Left ventricle myocardium inferior (tissue), 1 donor: ENCODE results near the gene MEPCE. TPM values are rescaled to one million over a fixed set of nuclear protein-coding genes. Genes with fewer than 3 reads are reported as not detected.

Source experiments
- DNase-seq: peaks from one replicate; pipeline ENCODE4 v3.0.0-alpha.2; 2020
- H3K27ac ChIP-seq: fragments of 200-600 bp; replicated peaks from 2 replicates; pipeline ENCODE4 v1.8.0; 2021
- H3K27me3 ChIP-seq: fragments of 200-600 bp; 2 replicates; pipeline ENCODE4 v1.8.0; 2021; ENCODE audit warnings: low read depth
- H3K36me3 ChIP-seq: fragments of 200-600 bp; 2 replicates; pipeline ENCODE4 v1.8.0; 2021
- H3K4me1 ChIP-seq: fragments of 200-600 bp; 2 replicates; pipeline ENCODE4 v1.8.0; 2021
- H3K4me3 ChIP-seq: fragments of 200-600 bp; 2 replicates; pipeline ENCODE4 v1.8.0; 2021; ENCODE audit warnings: mild to moderate bottlenecking, moderate library complexity
- H3K9me3 ChIP-seq: fragments of 200-600 bp; replicated peaks from 2 replicates; pipeline ENCODE4 v1.8.0; 2021
- CTCF ChIP-seq: fragments of 200-600 bp; IDR thresholded peaks from 2 replicates; pipeline ENCODE4 v1.8.0; 2021; ENCODE audit warnings: antibody characterized with exemption, mild to moderate bottlenecking, borderline replicate concordance
- intact Hi-C: fragments of 100-400 bp; cut with micrococcal nuclease; formaldehyde crosslinking; loops from one replicate; pipeline ENCODE4 v1.11.0; 2022
- total RNA-seq: library from RNA; stranded (reverse); fragmentation: NEBNext Ultra II Directional; extraction: Animal tissue kit (Norgen Biotek cat#: 25700); gene quantifications from one replicate; pipeline ENCODE4 v1.2.1, GENCODE V29; 2021
- donor health status: DM: no; HTN: yes; CAD: no; lungs with severe emphysema.

The MEPCE gene
- total RNA-seq, 1 donor from 2014 or later = 23.6 TPM

DNA sequence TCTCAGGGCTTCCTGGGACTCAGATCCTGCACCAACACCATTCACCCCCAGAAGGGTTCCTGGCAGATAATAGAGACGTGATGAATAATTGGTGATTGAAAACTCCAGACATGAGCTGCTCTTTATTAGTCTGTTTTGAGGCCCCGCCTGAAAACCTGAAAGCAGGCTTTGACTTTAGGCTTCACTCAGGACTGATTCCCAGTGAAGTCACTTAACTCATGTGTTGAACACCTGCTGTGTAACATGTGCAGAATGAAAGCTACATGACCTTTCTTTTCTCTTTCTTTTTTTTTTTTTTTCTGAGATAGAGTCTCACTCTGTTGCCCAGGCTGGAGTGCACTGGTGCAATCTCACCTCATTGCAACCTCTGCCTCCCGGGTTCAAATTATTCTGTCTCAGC lies 25.6 kb downstream of the MEPCE start:
- no peak for TF ChIP-seq CTCF
- H3K36me3 ChIP-seq = peaks cover 4% of the 10 kb centered on the region
- H3K27me3 ChIP-seq = no peaks in the 10 kb centered on the region
- H3K4me1 ChIP-seq = peaks cover 8% of the 10 kb centered on the region
- DNase-seq = no peak
- no peak overlapping the region for H3K27ac ChIP-seq
- intact Hi-C loops = no loop called here
- no peaks in the 10 kb centered on the region for H3K9me3 ChIP-seq
- H3K4me3 ChIP-seq = no peak overlapping the region

GRCh38 chr7:100456562-100456961 lies 26.9 kb downstream of the MEPCE start:
- peaks cover 4% of the 10 kb centered on the region for H3K36me3 ChIP-seq
- no peak for TF ChIP-seq CTCF
- intact Hi-C loops = no loop called here

GRCh38 chr7:100457033-100457432 lies 27.4 kb downstream of the MEPCE start:
- peaks cover 4% of the 10 kb centered on the region for H3K36me3 ChIP-seq
- no peaks in the 10 kb centered on the region for H3K9me3 ChIP-seq
- no peak overlapping the region for H3K4me3 ChIP-seq
- H3K27ac ChIP-seq = no peak overlapping the region
- no peak for DNase-seq
- intact Hi-C loops = no loop called here
- no peaks in the 10 kb centered on the region for H3K4me1 ChIP-seq
- TF ChIP-seq CTCF = no peak
- H3K27me3 ChIP-seq = no peaks in the 10 kb centered on the region

More at GRCh38 chr7:100456562-100456961, 26.9 kb downstream of the MEPCE start:
- Histone ChIP-seq H3K27me3 (no peaks in the 10 kb centered on the region), H3K9me3 (no peaks in the 10 kb centered on the region), H3K4me1 (no peaks in the 10 kb centered on the region), H3K4me3 (no peak overlapping the region), H3K27ac (no peak overlapping the region)
- DNase-seq = no peak

- no peaks in the 10 kb centered on the region for H3K9me3 ChIP-seq
- peaks cover 10% of the 10 kb centered on the region for H3K36me3 ChIP-seq
- DNase-seq = no peak
- peaks cover 44% of the 10 kb centered on the region for H3K4me1 ChIP-seq
- no peak for TF ChIP-seq CTCF
- H3K4me3 ChIP-seq = no peak within 1 kb of the TSS
- no peaks in the 10 kb centered on the region for H3K27me3 ChIP-seq
- no peak within 1 kb of the TSS for H3K27ac ChIP-seq
- intact Hi-C loops = no loop called here
These were observed 34.6 kb downstream of the MEPCE start, which contains the start of gene SPACDR for GRCh38 chr7:100464210-100464660. Gene SPACDR (minus strand): TSS chr7:100464260. CDS start chr7:100464025, 235 bp downstream.

DNA sequence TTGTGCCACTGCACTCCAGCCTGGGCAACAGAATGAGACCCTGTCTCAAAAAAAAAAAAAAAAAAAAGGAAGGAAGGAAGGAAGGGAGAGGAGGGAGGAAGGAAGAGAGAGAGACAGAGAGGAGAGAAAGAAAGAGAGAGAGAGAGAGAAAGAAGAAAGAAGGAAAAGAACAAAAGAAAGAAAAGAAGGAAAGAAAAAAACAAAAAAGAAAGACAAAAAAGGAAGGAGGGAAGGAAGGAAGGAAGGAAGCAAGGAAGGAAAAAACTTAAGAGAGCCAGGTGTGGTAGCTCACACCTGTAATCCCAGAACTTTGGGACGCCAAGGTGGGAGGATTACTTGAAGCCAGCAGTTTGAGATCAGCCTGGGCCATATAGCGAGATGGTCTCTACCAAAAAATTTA lies 35.2 kb downstream of the MEPCE start:
- Histone ChIP-seq H3K4me1 (peaks cover 50% of the 10 kb centered on the region), H3K36me3 (peaks cover 10% of the 10 kb centered on the region), H3K27me3 (no peaks in the 10 kb centered on the region), H3K27ac (no peak overlapping the region), H3K4me3 (no peak overlapping the region), H3K9me3 (no peaks in the 10 kb centered on the region)
- DNase-seq = no peak
- no peak for TF ChIP-seq CTCF
- intact Hi-C loops = loop anchor here (5.0 kb wide), 1 partner anchor 263 kb away; no protein-coding TSS in a partner anchor
